Caco-2 (cell line): Measurements from ENCODE around the gene ADCY4. TPM values are rescaled to one million over a fixed set of nuclear protein-coding genes. Genes with fewer than 3 reads are reported as not detected.

Source experiments
- BruUV-seq: library from RNA; stranded (reverse); fragments of 400-500 nt; replicated peaks from 2 replicates; lab custom pipeline; 2021; lab: Mats Ljungman, UMichigan
- CTCF ChIA-PET: fragments of 300-600 bp; sonication (Branson Sonifier 250); formaldehyde crosslinking; loops from one replicate; lab custom pipeline; 2022; ENCODE audit warnings: antibody characterized with exemption; lab: Charles Lee
- POLR2A ChIA-PET: fragments of 300-600 bp; sonication (Branson Sonifier 250); formaldehyde crosslinking; loops from one replicate; lab custom pipeline; 2022; ENCODE audit warnings: antibody characterized with exemption; lab: Charles Lee
- DNase-seq, 2 experiments: peaks; one replicate each; pipeline versions ENCODE4 v3.0.0 to v3.0.0-alpha.2; 2020 to 2022
- H3K27me3 ChIP-seq: replicated peaks from 2 replicates; pipeline ENCODE4 v1.6.0; 2011; ENCODE audit warnings: low read length; ENCODE audit not compliant: control insufficient read depth, insufficient read depth
- H3K36me3 ChIP-seq: 2 replicates; pipeline ENCODE4 v1.5.1; 2011; ENCODE audit warnings: low read length; ENCODE audit not compliant: control insufficient read depth, insufficient read depth
- H3K4me1 ChIP-seq: fragments of 250-450 bp; sonication (Bioruptor Pico); 2 replicates; pipeline ENCODE4 v1.5.1; 2020; ENCODE audit warnings: mild to moderate bottlenecking
- H3K4me3 ChIP-seq: 2 replicates; pipeline ENCODE4 v1.5.1; 2011; ENCODE audit warnings: low read depth, mild to moderate bottlenecking, control low read depth, low read length
- H3K9me3 ChIP-seq: fragments of 250-450 bp; sonication (Bioruptor Pico); 2 replicates; pipeline ENCODE4 v1.5.1; 2020; ENCODE audit warnings: mild to moderate bottlenecking, moderate library complexity
- H3K27ac Mint-ChIP-seq: one replicate; pipeline ENCODE4 v1.8.0; 2022; ENCODE audit warnings: mixed read lengths; ENCODE audit not compliant: unreplicated experiment
- H3K27me3 Mint-ChIP-seq: one replicate; pipeline ENCODE4 v1.8.0; 2022; ENCODE audit warnings: mixed read lengths; ENCODE audit not compliant: insufficient read depth, unreplicated experiment
- H3K36me3 Mint-ChIP-seq: one replicate; pipeline ENCODE4 v1.8.0; 2022; ENCODE audit warnings: mild to moderate bottlenecking, mixed read lengths; ENCODE audit not compliant: insufficient read depth, unreplicated experiment
- H3K4me1 Mint-ChIP-seq: one replicate; pipeline ENCODE4 v1.8.0; 2022; ENCODE audit warnings: low read depth, mixed read lengths; ENCODE audit not compliant: unreplicated experiment
- H3K4me3 Mint-ChIP-seq: one replicate; pipeline ENCODE4 v1.8.0; 2022; ENCODE audit warnings: mild to moderate bottlenecking, moderate library complexity, mixed read lengths; ENCODE audit not compliant: unreplicated experiment
- H3K9me3 Mint-ChIP-seq: one replicate; pipeline ENCODE4 v1.8.0; 2022; ENCODE audit warnings: mixed read lengths; ENCODE audit not compliant: unreplicated experiment
- CTCF ChIP-seq, 2 experiments: fragments of 200-600 bp in 1 of 2; IDR thresholded peaks; 1 replicate in 1 of 2; 2 replicates in 1 of 2; pipeline versions ENCODE4 v1.5.1 to v1.8.0; 2011 to 2022; ENCODE audit warnings: antibody characterized with exemption in 1 of 2, control low read depth in 1 of 2, inconsistent platforms in 1 of 2, low read depth in 1 of 2, low read length in 1 of 2, mild to moderate bottlenecking in 1 of 2, moderate library complexity in 1 of 2; ENCODE audit not compliant: insufficient read depth in 1 of 2, severe bottlenecking in 1 of 2, unreplicated experiment in 1 of 2
- intact Hi-C: fragments of 100-400 bp; cut with micrococcal nuclease; formaldehyde crosslinking; loops from one replicate; pipeline ENCODE4 v1.10.0; 2022; ENCODE audit not compliant: unreplicated experiment
- total RNA-seq: library from RNA; stranded (reverse); gene quantifications from 2 replicates; pipeline ENCODE4 v1.2.3, GENCODE V29; 2022

Gene ADCY4
- total RNA-seq, 1 experiment from 2014 or later: 0.57 TPM

DNA sequence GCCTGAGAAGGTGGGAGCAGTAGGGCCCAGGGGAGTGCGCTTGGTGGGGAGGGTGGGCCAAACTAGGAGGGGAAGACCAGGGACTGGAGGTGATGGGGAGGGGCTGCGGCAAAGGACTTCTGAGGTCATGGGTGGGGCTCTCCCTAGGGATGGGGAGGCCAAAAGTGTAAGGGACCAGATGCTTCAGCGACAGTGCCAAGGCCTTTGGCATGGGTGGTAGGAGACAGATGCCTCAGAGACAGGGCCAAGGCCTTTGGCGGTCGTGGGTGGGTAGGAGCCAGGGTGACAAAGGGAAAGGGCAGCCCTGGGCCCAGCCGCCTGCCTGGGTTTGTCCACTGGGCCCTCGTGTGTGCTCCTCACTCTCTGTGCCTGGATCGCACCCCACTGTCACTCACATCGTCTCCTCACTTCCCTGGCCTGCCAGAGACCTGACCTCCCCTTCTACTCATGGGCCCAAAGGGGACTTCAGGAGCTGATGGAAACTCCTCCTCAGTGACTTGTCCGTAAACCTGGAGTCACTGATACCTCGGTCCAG is 50.3 kb downstream of the ADCY4 start:
- Mint-ChIP-seq H3K36me3 (no peaks in the 10 kb centered on the region), H3K9me3 (no peaks in the 10 kb centered on the region), H3K27ac (no peak overlapping the region), H3K27me3 (no peaks in the 10 kb centered on the region), H3K4me3 (no peak overlapping the region), H3K4me1 (no peaks in the 10 kb centered on the region)
- H3K27me3 ChIP-seq: no peaks in the 10 kb centered on the region
- no peaks in the 10 kb centered on the region for H3K36me3 ChIP-seq
- no peak overlapping the region for H3K4me3 ChIP-seq
- BruUV-seq: no TSS peak
- ChIA-PET POLR2A (no interaction called here), CTCF (no interaction called here)
- intact Hi-C loops: no loop called here
- no peak for DNase-seq
- no peaks in the 10 kb centered on the region for H3K4me1 ChIP-seq
- TF ChIP-seq CTCF (IDR thresholded peaks at IDR 0.05; ENCODE audit: insufficient read depth in 1 of 2, low read depth in 1 of 2, low read length in 1 of 2, severe bottlenecking in 1 of 2, unreplicated experiment in 1 of 2): no peak
- no peaks in the 10 kb centered on the region for H3K9me3 ChIP-seq

DNA sequence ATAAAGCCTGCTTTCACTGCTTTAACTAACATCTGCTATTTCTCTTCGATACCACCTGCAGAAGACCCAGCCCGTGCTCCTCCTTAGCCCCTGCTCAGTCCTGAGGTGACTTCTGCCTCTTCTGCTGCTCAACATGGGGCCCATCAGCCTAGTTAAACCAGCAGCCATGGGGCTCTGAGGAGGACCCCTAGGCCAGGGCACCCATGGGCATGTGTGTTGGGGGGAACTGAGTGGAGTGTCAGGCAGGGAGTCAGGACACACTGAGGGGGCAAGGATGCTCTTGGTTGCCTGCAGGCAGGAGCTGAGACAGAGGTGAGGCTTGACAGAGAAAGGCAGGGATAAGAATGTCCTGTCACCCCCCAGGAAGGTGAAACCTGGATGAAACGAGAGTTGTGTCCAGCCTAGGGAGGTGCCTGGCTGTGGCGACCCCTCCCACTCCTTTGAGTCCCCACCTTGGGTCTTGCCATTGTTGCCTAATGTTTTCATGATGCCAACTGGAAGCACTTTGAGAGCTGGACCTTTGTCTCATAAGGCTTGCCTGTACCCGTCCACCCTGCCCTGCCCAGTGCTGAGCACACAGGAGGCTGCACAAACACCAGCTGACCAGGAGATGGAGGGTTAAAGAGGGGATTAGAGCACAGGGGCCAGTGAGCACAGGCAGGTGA is 50.9 kb downstream of the ADCY4 start:
- no peak overlapping the region for H3K27ac Mint-ChIP-seq
- H3K27me3 Mint-ChIP-seq: no peaks in the 10 kb centered on the region
- H3K9me3 Mint-ChIP-seq: no peaks in the 10 kb centered on the region
- H3K36me3 ChIP-seq: no peaks in the 10 kb centered on the region
- no peak for TF ChIP-seq CTCF (IDR thresholded peaks at IDR 0.05; ENCODE audit: insufficient read depth in 1 of 2, low read depth in 1 of 2, low read length in 1 of 2, severe bottlenecking in 1 of 2, unreplicated experiment in 1 of 2)
- H3K4me1 ChIP-seq: no peaks in the 10 kb centered on the region
- POLR2A ChIA-PET: interaction anchor here (0.6 kb wide), 1 partner anchor 40 kb away, joined by 5 read pairs; no protein-coding TSS in a partner anchor
- CTCF ChIA-PET: no interaction called here
- DNase-seq: no peak
- no peak overlapping the region for H3K4me3 ChIP-seq
- no peak overlapping the region for H3K4me3 Mint-ChIP-seq
- H3K9me3 ChIP-seq: no peaks in the 10 kb centered on the region
- H3K27me3 ChIP-seq: no peaks in the 10 kb centered on the region
- no peaks in the 10 kb centered on the region for H3K36me3 Mint-ChIP-seq
- H3K4me1 Mint-ChIP-seq: no peaks in the 10 kb centered on the region
- intact Hi-C loops: no loop called here
- BruUV-seq: no TSS peak

DNA sequence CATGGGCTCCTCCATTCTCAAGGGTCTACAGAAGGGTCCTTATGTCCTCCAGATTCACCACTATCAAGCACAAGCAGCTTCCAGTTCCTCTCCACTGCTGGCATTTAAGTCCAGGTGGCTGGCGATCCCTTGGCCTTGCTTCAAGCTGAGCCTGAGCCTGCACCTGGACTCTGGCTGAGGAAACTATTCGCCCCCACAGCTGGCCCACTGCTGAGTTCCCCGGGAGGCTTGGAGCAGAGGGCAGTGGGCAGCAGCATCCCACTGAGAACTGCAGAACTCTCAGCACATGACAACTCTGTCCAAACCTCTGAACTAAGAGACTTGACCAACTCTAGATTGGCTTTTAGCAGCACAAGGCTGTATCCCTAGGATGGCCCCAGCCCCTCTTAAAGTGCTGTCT is 52.1 kb downstream of the ADCY4 start:
- Mint-ChIP-seq H3K27me3 (no peaks in the 10 kb centered on the region), H3K36me3 (no peaks in the 10 kb centered on the region), H3K4me1 (no peaks in the 10 kb centered on the region), H3K9me3 (no peaks in the 10 kb centered on the region), H3K27ac (no peak overlapping the region), H3K4me3 (no peak overlapping the region)
- intact Hi-C loops: no loop called here
- no peaks in the 10 kb centered on the region for H3K36me3 ChIP-seq
- H3K27me3 ChIP-seq: no peaks in the 10 kb centered on the region
- CTCF ChIA-PET: no interaction called here
- DNase-seq: no peak
- H3K4me1 ChIP-seq: no peaks in the 10 kb centered on the region
- TF ChIP-seq CTCF (IDR thresholded peaks at IDR 0.05; ENCODE audit: insufficient read depth in 1 of 2, low read depth in 1 of 2, low read length in 1 of 2, severe bottlenecking in 1 of 2, unreplicated experiment in 1 of 2): no peak
- no TSS peak for BruUV-seq
- POLR2A ChIA-PET: no interaction called here
- H3K4me3 ChIP-seq: no peak overlapping the region
- H3K9me3 ChIP-seq: no peaks in the 10 kb centered on the region
